Testis (tissue), 2 donors: ENCODE measurements around the gene SIN3B.
A peak's percentile ranks its signal among the peaks of the same experiment; 100 is the strongest.

Experiments used
- POLR2A ChIP-seq: fragments of 450-650 bp; IDR thresholded peaks from one replicate; pipeline ENCODE4 v1.6.1; 2017; ENCODE audit warnings: antibody characterized with exemption, mild to moderate bottlenecking, moderate library complexity
- TF ChIP-seq, protein P1 (sequence below), 3 experiments: fragments of 450-650 bp in 2 of 3; fragments of 200-600 bp in 1 of 3; sonication (generic) in 1 of 3; IDR thresholded peaks; one replicate each; pipeline ENCODE4 v1.5.1; 2016 to 2019; ENCODE audit warnings: antibody characterized with exemption in 3 of 3, mild to moderate bottlenecking in 2 of 3, moderate library complexity in 1 of 3

DNA sequence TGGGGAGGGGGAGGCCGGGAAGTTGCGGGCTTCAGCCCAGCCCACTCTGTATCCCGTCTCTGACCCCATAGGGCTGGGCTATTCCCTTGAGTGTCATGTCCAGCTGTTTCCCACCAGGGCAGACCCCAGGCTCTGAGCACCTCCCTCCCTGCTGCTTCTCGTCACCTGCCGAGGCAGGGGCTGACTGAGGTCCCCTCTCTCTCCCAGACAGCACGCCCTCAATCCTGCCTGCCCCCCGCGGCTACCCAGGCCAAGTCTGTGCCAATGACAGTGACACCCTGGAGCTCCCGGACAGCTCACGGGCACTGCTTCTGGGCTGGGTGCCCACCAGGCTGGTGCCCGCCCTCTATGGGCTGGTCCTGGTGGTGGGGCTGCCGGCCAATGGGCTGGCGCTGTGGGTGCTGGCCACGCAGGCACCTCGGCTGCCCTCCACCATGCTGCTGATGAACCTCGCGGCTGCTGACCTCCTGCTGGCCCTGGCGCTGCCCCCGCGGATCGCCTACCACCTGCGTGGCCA is 60.2 kb downstream of the SIN3B start:
- TF ChIP-seq, protein P1, sequence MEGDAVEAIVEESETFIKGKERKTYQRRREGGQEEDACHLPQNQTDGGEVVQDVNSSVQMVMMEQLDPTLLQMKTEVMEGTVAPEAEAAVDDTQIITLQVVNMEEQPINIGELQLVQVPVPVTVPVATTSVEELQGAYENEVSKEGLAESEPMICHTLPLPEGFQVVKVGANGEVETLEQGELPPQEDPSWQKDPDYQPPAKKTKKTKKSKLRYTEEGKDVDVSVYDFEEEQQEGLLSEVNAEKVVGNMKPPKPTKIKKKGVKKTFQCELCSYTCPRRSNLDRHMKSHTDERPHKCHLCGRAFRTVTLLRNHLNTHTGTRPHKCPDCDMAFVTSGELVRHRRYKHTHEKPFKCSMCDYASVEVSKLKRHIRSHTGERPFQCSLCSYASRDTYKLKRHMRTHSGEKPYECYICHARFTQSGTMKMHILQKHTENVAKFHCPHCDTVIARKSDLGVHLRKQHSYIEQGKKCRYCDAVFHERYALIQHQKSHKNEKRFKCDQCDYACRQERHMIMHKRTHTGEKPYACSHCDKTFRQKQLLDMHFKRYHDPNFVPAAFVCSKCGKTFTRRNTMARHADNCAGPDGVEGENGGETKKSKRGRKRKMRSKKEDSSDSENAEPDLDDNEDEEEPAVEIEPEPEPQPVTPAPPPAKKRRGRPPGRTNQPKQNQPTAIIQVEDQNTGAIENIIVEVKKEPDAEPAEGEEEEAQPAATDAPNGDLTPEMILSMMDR (IDR thresholded peaks at IDR 0.05): peak in 1 of 3 experiments; percentile 7
- no peak for TF ChIP-seq POLR2A
